ENCODE measurements around the gene DDX17.
"Not testable (repeated sequence)": the region's sequence is repeated elsewhere in the genome, so short reads cannot be mapped to it uniquely, and the experiment has no call there.

The DDX17 gene

GRCh38 chr22:38491707-38492348 lies 14.3 kb downstream of the DDX17 start:
- no peak for DNase-seq (ENCODE audit: low read depth in 3 of 3)

- no peak for DNase-seq (ENCODE audit: low read depth in 3 of 3)
These were observed 15.2 kb downstream of the DDX17 start for GRCh38 chr22:38490915-38491314.

- no peak for DNase-seq (ENCODE audit: low read depth in 3 of 3)
These were observed 15.6 kb downstream of the DDX17 start for GRCh38 chr22:38490475-38490874.

- no peak for DNase-seq (ENCODE audit: low read depth in 3 of 3)
These were observed 16.5 kb downstream of the DDX17 start for GRCh38 chr22:38489561-38490145.

- no peak for DNase-seq (ENCODE audit: low read depth in 3 of 3)
These were observed 17.0 kb downstream of the DDX17 start for GRCh38 chr22:38489142-38489541.

GRCh38 chr22:38487946-38488345 lies 18.2 kb downstream of the DDX17 start:
- no peak for DNase-seq (ENCODE audit: low read depth in 3 of 3)

GRCh38 chr22:38485783-38486182 lies 20.3 kb downstream of the DDX17 start:
- no peak for DNase-seq (ENCODE audit: low read depth in 3 of 3)

- DNase-seq (ENCODE audit: low read depth in 3 of 3) = no peak
These were observed 21.9 kb downstream of the DDX17 start for GRCh38 chr22:38484244-38484643.

GRCh38 chr22:38482662-38483308 lies 23.3 kb downstream of the DDX17 start:
- no peak for DNase-seq (ENCODE audit: low read depth in 3 of 3)

GRCh38 chr22:38481871-38482332 lies 24.2 kb downstream of the DDX17 start:
- DNase-seq (ENCODE audit: low read depth in 3 of 3) = no peak

- DNase-seq (ENCODE audit: low read depth in 3 of 3) = no peak
These were observed 24.8 kb downstream of the DDX17 start for GRCh38 chr22:38481162-38481870.

- no peak for DNase-seq (ENCODE audit: low read depth in 3 of 3)
These were observed 26.8 kb downstream of the DDX17 start for GRCh38 chr22:38479096-38479837.

- no peak for DNase-seq (ENCODE audit: low read depth in 3 of 3)
These were observed 28.5 kb downstream of the DDX17 start for GRCh38 chr22:38477585-38477984.

GRCh38 chr22:38474003-38474607 lies 32.0 kb downstream of the DDX17 start:
- no peak for DNase-seq (ENCODE audit: low read depth in 3 of 3)

- DNase-seq (ENCODE audit: low read depth in 3 of 3) = no peak
These were observed 34.9 kb downstream of the DDX17 start for GRCh38 chr22:38471237-38471636.

- DNase-seq (ENCODE audit: low read depth in 3 of 3) = not testable (repeated sequence)
These were observed 35.9 kb downstream of the DDX17 start for GRCh38 chr22:38470179-38470578.

GRCh38 chr22:38469306-38469781 lies 36.8 kb downstream of the DDX17 start:
- DNase-seq (ENCODE audit: low read depth in 3 of 3) = no peak

- no peak for DNase-seq (ENCODE audit: low read depth in 3 of 3)
These were observed 37.4 kb downstream of the DDX17 start for GRCh38 chr22:38468443-38469305.

GRCh38 chr22:38467904-38468442 lies 38.1 kb downstream of the DDX17 start, which contains the start of gene KDELR3:
KDELR3 (plus strand) TSS chr22:38468096; CDS start chr22:38468234, 138 bp downstream.
- no peak for DNase-seq (ENCODE audit: low read depth in 3 of 3)

- no peak for DNase-seq (ENCODE audit: low read depth in 3 of 3)
These were observed 38.6 kb downstream of the DDX17 start for GRCh38 chr22:38467438-38467903.

Data from stimulated activated CD4-positive, alpha-beta T cell treated with anti-CD3 and anti-CD28 coated beads, TNF-alpha, amount 100 ng/mL, for 4 hours (primary cell).